NCI-H82 treated with DMSO at 0.1 percent for 48 hours (cell line): Measurements from ENCODE around the gene UBAP2L.
"Not testable (repeated sequence)": the region's sequence is repeated elsewhere in the genome, so short reads cannot be mapped to it uniquely, and the experiment has no call there.

Experiments
- DNase-seq: peaks from one replicate; lab custom pipeline; 2025; ENCODE audit not compliant: unreplicated experiment; lab: John Stamatoyannopoulos, UW

The UBAP2L gene

DNA sequence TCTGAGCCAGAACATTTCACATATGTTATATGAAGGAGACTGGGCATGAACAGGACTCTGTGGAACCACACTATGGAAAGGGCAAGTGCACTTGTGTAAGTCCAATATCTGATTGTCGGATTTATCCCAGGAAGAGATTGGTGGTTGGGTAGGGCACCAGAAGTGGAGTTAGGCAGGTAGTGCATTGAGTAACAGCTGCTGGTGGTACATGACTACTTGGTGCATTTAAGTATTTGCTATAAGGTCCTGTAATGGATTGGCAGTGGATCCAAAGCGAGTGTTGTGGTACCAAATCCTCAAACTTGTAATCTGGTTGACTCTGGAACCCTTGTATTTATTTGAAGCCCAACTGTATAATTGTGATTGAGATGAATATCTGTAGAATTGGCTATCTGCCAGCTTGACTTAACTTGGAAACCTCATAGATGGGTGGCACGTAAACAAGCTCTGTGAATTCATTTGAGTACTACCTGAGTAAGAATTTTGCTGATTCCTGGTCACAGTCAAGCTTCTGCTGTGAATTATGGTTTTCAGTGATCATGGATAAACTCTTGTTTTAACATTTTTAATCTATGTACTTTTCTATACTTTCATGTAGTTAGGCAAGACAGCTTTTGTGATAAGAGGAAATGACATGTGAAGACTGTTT, 21.1 kb downstream of the UBAP2L start:
- no peak for DNase-seq

DNA sequence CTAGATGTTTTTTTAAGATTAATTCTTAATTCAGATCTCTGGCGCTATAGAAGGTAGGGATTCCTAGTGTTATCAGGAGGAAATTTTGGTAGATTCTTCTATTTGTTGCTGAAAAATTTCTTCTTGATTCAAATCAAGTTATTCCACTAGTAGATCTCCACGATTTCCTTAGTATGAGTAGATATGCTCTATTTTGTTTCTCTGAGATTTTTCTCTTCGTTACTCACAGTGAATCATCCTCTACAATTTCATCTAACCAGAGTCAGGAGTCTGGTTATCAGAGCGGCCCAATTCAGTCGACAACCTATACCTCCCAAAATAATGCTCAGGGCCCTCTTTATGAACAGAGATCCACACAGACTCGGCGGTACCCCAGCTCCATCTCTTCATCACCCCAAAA, 32.9 kb downstream of the UBAP2L start:
- DNase-seq = no peak

DNA sequence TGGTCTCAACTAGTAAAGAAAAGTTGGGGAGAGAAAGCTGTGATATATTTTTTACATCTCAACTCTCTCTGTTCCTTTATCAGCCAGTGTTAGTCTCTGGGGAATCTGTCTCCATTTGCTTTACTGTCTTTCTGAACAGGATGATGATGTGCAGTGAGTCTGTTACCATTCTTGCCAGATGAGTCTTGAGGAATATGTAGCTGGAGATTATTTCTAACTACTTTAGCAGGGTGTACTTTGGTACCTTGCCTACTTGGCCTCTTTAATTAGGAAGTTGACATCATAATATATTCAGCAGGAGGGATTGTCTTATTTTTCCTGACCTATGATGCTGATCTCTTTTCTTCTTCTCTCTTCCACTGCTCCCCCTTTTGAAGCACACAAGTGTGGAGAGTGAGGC, 35.9 kb downstream of the UBAP2L start:
- DNase-seq = no peak

DNA sequence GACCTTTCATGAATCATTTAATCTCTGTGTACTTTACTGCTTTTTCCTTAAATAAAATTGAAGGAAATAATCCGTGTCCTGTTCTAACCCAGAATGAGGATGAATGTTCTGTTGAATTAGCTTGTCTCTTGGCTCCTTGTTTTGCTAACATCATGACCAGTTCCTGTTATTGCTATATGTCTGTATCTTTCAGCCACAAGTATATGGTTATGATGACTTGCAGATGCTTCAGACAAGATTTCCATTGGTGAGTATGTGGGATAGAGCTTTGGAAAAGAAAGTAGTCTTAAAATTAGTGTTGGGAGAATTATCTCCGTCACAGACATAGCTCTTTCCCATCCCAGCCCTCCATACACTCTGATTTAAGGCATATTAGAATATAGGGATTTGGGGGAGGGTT, 38.0 kb downstream of the UBAP2L start:
- no peak for DNase-seq

DNA sequence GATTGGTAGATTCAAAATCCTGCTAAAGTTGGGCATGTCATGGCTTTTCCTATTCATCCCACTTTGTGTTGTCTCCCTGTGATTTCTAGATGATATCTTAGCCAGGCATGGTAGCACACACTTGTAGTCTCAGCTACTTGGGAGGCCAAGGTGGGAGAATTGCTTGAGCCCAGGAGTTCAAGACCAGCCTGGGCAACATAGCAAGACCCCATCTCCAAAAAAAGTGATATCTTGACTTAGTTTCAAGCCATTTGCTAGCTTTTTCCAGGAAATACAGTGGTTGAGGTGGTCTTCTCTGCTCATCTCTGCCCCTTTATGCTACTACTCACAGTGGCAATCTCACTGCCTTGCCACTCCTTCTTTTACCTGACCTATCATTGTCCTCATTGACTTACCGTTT, 39.4 kb downstream of the UBAP2L start:
- DNase-seq = no peak

DNA sequence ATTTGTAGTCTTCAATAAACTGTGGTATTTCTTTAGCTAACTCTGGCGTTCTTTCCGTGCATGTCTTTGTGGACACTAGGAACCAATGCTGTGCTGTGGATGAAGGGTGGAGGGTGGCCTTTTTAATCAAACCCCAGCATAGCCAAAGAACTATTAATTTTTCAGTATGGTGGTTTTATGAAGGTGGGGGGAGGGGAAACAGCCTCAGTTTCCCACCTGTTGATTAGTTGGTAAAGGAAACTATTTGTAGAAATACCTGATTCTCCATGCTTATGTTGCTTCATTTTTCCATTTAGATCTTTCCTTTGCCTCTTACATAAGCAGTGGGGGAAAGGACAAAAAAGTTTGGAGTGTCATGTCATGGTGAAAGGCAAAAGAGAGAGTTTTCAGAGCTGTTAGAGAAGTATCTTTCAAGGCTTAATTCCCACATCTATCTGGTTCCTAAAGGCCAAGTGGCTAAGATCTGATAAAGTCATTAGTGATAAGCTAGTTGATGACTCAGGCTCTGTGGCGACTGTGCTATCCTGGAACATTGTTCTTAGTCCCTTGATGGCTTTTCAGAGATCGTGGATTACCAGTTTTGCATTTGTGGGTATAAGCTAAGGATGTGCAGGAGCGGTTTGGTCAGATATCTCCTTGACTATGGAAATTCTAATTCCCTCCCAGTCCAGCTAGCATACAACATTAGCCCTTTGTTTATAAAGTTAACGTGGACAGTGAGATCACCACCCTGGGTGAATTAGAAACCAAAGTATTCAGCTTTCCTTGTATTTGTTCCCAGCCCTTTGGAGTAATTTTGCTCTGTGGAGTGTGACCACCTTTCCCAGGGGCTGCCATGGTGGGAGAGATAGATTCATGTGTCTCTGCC, 42.9 kb downstream of the UBAP2L start:
- DNase-seq = no peak

DNA sequence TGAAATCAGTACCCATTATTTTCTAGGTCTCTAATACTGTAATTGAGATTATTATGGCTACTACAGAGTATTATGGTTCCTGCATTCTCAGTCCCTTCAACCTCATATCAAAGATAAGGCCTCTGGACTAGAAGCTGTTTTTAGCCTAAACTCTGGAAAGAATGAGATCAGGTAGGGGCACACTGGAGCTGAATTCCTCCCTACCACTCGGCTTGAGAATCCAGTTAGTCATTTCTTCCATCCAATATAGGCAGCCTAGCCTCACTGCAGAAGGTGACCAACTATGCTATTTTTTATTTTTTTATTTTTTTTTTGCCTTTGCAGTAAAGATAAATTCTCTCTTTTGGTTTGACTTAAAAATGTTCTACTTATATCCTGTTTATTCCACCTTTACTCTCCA, 43.7 kb downstream of the UBAP2L start:
- no peak for DNase-seq

DNA sequence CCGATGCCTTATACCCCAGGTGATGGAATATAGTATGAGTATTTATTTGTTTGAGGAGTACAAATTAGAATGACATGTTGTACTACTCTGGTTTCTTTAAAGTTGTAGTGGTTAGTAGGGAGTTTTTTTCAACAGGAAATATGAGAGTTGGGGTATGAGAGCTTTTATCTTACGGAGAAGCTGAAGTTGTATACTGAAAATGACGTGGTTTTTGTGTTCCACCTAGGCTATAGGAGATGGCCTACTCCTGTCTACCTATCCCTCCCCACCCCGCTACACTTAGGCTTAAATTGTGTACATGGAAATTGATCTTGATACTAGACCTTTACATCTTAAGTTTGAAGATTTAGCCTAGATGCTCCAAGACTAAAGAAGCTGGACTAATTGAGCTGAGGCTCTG, 44.8 kb downstream of the UBAP2L start:
- DNase-seq = no peak

DNA sequence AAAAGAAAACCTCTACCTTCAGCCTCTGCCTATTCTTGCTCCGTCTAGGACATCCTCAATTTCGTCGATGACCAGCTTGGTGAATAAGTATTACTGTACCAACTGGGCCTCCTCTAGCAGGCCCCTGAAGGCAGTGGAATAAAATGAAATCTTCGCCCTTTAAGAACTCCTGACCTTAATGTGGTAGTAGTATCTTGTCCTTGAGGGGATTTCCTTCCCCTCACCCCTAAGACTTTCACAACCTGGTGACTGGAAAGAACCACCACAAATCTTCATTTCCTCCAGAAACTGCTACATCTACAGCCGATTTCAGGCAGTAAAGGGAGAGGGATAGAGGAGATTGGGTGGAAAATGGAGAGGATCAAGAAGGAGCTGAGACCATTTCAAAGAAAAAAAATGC, 50.1 kb downstream of the UBAP2L start:
- no peak for DNase-seq

DNA sequence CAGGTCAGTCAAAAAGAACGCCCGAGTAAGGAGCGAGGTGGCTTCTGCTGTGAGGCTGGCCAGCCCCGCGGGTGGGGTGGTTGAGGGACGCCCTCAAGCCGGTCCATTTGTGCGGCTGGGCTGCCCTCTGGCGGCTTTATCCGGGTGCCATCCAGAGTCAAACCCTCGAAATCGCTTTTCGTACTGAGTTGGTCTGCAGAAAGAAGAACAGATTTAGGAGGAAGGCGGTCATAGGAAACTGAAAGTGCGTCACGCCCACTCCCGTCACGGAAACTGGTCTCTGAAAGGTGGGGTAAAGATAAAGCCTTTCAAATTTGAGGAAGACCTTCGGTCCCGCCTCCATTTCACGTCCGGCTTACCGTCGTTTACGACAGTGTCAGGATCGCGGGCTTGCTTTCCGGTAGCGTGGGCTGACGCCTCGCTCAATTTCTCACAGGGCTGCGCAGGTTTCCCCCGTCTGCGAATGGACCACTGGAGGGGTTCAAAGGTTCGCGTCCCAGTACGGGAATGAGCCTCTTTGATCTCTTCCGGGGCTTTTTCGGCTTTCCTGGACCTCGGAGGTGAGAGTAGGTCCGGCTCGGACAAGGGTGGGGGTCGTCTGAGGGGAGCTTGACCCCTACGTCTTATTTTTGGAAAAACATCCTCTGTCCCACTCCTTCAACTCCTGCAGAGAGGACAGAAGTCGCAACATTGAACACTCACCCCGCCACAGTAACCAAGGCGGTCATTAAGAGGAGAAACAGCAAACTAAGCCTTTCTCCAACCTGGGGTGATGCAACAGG, 51.7 kb downstream of the UBAP2L start, which contains the start of gene HAX1:
TSS of gene HAX1 (plus strand) at position 413 of the 782 bp plus-strand sequence. CDS start at position 508, 95 bp downstream.
- DNase-seq = peak; percentile 90

DNA sequence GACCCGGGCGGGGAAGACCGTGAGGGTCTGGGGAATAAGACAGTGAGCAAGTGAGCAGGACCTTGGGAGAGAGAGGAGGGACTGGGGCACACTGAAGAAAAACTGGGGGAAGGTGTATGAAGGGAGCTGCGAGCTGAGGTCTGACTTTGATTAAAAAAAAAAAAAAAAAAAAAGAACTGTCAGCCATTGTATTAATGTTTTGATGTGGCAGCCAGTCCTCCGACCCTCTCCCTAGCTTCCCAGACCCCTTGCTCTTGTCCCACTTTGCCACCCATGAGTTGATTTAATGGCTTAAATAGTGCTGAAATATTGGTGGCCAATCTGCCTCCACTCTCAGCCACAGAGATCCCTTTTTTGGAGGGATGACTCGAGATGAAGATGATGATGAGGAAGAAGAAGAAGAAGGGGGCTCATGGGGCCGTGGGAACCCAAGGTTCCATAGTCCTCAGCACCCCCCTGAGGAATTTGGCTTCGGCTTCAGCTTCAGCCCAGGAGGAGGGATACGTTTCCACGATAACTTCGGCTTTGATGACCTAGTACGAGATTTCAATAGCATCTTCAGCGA, 52.3 kb downstream of the UBAP2L start:
- DNase-seq = no peak

DNA sequence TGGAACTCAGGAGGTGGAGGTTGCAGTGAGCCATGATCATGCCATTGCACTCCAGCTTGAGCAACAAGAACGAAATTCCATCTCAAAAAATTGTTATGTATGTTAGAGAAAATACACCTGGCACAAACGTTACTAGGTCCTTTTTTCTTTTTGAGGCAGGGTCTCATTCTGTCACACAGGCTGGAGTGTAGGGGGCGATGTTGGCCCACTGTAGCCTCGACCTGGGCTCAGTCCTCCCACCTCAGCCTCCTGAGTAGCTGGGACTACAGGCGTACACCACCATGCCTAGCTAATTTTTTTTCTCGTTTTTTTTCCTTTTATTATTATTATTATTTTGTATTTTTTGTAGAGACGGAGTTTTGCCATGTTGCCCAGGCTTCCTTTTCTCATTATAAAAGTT, 56.0 kb downstream of the UBAP2L start:
- no peak for DNase-seq

DNA sequence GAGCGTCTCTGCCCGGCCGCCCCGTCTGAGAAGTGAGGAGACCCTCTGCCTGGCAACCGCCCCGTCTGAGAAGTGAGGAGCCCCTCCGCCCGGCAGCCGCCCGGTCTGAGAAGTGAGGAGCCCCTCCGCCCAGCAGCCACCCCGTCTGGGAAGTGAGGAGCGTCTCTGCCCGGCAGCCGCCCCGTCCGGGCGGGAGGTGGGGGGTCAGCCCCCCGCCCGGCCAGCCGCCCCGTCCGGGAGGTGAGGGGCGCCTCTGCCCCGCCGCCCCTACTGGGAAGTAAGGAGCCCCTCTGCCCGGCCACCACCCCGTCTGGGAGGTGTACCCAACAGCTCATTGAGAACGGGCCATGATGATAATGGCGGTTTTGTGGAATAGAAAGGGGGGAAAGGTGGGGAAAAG, 66.8 kb downstream of the UBAP2L start:
- not testable (repeated sequence) for DNase-seq

DNA sequence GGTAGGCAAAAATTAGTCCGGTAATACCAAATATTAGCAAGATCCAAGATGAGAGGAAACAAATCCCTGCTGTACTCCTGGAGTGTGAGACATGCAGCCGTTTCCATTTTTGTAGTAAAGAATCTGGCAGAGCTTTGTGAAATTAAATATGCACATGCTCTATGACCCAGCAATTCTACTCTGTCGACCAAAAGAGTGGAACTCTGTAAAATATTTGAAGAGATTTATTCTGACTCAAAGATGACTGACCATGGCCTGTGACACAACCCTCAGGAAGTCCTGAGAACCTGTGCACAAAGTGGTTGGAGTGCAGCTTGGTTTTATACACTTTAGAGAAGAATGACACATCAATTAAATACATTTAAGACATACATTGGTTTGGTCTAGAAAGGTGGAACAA, 67.9 kb downstream of the UBAP2L start:
- DNase-seq = no peak

DNA sequence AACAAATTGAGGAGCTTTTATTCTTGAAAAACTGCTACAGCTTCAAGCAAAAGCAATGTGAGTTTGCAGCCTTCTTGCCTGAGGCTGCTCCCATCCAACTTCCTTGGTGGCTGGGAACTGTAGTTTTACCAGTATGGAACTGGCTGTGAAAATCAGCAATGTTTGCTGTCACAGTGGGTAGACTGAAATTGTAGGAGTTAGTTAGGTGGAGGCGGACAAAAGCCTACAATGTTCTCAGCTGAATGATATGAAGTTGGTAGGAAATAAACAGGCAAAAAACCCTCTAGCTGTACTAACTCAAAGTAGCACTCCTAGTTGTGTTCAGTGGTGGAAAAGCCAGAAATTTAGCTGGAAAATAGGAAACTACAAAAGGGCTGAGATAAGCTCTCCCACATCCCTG, 70.2 kb downstream of the UBAP2L start:
- no peak for DNase-seq

DNA sequence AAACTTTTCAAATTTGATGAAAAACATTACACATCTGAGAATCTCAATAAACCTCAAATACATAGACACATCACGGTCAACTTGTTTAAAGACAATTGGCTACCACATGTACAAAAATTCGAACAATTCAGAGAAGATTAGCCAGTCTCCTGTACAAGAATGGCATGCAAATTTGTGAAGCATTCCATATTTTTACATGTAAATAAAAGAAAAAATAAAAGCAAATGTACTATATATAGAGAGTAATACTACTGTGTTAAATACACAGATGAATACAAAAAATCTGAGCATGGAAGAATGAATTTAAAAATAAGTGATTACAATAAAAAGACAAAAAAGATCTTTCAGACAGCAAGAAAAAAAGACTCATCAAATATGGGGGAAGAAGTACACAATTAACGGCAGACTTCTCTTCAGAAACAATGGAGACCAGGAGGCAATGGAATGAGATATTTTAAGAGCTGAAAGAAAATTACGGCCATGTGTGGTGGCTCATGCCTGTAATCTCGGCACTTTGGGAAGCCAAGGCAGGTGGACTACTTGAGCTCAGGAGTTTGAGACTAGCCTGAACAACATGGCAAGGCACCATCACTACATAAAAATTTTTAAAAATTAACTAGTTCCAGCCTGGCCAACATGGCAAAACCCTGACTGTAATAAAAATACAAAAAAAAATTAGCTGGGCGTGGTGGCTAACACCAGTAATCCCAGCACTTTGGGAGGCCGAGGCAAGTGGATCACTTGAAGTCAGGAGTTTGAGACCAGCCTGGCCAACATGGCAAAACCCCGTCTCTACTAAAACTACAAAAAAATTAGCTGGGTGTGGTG, 74.9 kb downstream of the UBAP2L start:
- DNase-seq = no peak

DNA sequence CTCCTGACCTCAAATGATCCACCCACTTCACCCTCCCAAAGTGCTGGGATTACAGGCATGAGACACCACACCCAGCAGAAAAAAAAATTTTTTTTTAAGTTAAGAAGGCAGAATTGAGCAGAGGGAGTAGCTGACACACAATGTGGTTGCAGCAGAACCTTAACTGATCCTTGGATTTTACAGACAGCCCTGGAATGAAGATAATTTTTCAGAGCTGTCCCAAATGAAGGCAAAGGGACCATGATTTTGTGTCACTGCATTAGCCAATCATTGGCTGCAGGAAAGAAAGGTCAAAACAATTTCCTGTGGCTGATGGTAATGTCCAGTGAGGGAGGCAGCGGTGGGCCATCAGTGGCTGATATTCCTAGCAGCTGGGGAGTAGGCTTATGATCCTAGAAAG, 80.8 kb downstream of the UBAP2L start:
- no peak for DNase-seq

DNA sequence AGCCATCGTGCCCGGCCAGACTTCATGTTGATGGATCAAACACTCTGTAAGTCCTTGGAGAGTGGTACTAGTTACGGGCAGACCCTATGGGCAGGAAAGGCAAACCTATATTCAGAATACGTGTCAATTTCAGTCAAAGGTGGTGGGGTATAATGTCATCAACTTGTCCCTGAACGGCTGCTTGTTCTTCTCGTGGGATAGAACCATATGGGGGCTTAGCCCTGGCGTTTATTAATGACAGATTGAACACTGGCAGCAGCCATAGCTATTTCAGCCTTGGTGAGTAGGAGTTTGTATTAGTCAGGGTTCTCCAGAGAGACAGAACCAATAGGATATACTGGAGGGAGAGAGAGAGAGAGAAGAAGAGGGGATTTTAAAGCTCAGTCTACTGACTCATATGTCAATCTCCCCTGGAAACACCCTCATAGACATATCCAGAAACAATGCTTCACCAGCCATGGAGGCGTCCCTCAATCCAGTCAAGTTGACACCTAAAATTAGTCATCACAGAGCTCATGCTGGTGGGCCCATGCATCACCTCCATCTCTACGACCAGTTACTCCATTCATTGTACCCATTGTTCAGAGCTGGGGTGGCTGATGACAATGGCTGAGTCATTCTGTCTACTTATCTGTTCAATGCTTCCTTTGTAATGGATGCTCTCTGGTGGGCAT, 84.0 kb downstream of the UBAP2L start:
- DNase-seq = no peak

DNA sequence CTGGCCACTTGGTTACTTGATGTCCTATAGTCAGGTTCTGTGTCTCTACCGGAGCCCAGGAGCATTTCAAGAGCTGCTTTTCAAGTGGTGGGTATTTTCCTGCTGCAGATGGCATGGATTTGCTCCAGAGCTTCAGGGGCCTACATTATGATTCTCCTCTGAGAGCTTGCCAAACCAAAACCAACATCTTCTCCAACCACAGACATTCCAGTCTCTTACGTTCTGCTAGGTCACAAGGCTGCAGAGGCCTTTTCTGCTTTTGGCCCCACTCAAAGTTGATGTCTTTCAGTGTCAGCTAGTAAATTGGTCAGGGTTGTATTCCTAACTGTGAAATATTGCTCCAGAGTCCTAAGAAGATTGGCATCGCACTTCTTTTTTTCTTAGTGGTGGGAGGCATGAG, 85.4 kb downstream of the UBAP2L start:
- no peak for DNase-seq

DNA sequence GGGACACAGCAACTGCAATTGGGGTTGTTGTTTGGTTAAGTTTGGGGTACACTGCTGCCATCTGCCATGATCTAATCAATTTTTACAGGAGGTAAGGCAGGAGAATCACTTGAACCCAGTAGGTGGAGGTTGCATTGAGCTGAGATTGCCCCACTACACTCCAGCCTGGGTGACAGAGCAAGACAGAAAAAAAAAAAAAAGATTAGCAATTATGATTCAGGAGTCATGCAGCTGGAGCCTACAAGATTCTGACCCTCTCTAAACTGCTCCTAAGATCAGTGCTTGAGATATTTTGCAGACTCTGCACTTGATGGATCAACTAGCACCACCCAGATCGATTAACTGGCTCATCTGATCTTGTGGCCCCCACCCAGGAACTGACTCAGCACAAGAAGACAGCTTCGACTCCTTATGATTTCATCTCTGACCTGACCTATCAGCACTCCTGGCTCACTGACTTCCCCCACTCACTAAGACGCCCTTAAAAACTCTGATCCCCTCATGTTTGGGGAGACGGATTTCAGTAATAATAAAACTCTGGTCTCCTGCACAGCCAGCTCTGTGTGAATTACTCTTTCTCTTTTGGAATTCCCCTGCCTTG, 87.0 kb downstream of the UBAP2L start:
- not testable (repeated sequence) for DNase-seq
